Measurements from ENCODE around the gene LRRC10B.

- TF ChIP-seq EZH2 (IDR thresholded peaks at IDR 0.05; ENCODE audit: insufficient read depth, poor library complexity, severe bottlenecking) (no peak), EZH2phosphoT487 (IDR thresholded peaks at IDR 0.05; ENCODE audit: insufficient read depth, low read depth) (no peak)
These were observed 30.1 kb downstream of the LRRC10B start for GRCh38 chr11:61538636-61538961.
